Memory B cell (primary cell): Measurements from ENCODE around the gene LMNTD2.

Source experiments
- ATAC-seq: fragments of 150-1000 bp; cut with Tn5 transposase; 2 replicates; pipeline ENCODE4 v1.10.0; 2021; ENCODE audit warnings: low read depth, mild to moderate bottlenecking, moderate library complexity
- DNase-seq, 2 donors: peaks; one replicate each; pipeline ENCODE4 v3.0.0; 2022; ENCODE audit warnings: low spot score in 2 of 2
- H3K27ac Mint-ChIP-seq: one replicate; pipeline ENCODE4 v1.8.0; 2022; ENCODE audit warnings: mild to moderate bottlenecking, moderate library complexity, mixed read lengths
- H3K27me3 Mint-ChIP-seq: one replicate; pipeline ENCODE4 v1.8.0; 2022; ENCODE audit warnings: mixed read lengths
- H3K36me3 Mint-ChIP-seq: one replicate; pipeline ENCODE4 v1.8.0; 2022; ENCODE audit warnings: mild to moderate bottlenecking, mixed read lengths
- H3K4me1 Mint-ChIP-seq: one replicate; pipeline ENCODE4 v1.8.0; 2022; ENCODE audit warnings: mixed read lengths
- H3K4me3 Mint-ChIP-seq: one replicate; pipeline ENCODE4 v1.8.0; 2022; ENCODE audit warnings: mild to moderate bottlenecking, moderate library complexity, mixed read lengths
- H3K9me3 Mint-ChIP-seq: one replicate; pipeline ENCODE4 v1.8.0; 2022; ENCODE audit warnings: mixed read lengths

The LMNTD2 gene, protein sequence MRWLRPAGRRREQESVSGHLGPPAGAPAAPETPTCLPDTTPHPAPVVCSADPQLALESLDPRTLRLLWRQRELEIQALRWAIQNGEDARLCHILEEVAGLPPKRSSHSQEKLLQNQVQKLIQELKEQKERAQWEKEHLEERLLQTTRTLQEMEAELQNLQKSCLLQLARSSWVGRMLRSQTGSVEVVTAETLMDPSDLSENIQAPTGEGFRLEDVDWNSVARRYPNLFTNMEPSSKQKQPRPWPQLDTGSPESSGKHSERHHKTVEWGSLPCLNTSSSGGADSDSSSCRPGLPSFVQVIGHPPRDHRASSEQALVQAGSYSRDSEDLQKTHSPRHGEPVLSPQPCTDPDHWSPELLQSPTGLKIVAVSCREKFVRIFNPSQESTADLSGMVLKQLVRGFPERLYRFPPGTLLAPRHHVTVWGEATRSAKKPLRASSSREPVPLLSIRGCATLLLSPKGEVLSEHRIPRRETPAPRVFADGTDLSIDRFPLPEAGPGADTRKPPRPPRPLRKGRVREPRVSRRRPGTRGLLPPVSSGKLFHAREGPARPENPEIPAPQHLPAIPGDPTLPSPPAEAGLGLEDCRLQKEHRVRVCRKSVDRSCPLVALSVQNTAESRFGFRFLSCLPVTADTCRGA

GRCh38 chr11:560305-561147 lies at the start of gene LMNTD2, which contains the start of gene RASSF7:
TSS of gene LMNTD2 (minus strand) at chr11:560738. CDS start at chr11:560716, 22 bp downstream.
TSS of gene RASSF7 (plus strand) at chr11:560970. CDS start at chr11:561769, 799 bp downstream.
- H3K27me3 Mint-ChIP-seq: no peaks in the 10 kb centered on the region
- peaks cover 16% of the 10 kb centered on the region for H3K4me1 Mint-ChIP-seq
- H3K36me3 Mint-ChIP-seq: peaks cover 2% of the 10 kb centered on the region
- ATAC-seq (peak; percentile 90), DNase-seq (peak; percentile 96)
- H3K4me3 Mint-ChIP-seq: peak within 1 kb of the TSS; percentile 92
- H3K9me3 Mint-ChIP-seq: no peaks in the 10 kb centered on the region
- H3K27ac Mint-ChIP-seq: peak within 1 kb of the TSS; percentile 82

GRCh38 chr11:609341-609811 lies 48.8 kb upstream of the LMNTD2 start:
- H3K27me3 Mint-ChIP-seq: no peaks in the 10 kb centered on the region
- H3K4me3 Mint-ChIP-seq: no peak overlapping the region
- ATAC-seq (no peak), DNase-seq (no peak)
- no peaks in the 10 kb centered on the region for H3K9me3 Mint-ChIP-seq
- H3K36me3 Mint-ChIP-seq: peaks cover 18% of the 10 kb centered on the region
- H3K4me1 Mint-ChIP-seq: peaks cover 9% of the 10 kb centered on the region
- no peak overlapping the region for H3K27ac Mint-ChIP-seq

DNA sequence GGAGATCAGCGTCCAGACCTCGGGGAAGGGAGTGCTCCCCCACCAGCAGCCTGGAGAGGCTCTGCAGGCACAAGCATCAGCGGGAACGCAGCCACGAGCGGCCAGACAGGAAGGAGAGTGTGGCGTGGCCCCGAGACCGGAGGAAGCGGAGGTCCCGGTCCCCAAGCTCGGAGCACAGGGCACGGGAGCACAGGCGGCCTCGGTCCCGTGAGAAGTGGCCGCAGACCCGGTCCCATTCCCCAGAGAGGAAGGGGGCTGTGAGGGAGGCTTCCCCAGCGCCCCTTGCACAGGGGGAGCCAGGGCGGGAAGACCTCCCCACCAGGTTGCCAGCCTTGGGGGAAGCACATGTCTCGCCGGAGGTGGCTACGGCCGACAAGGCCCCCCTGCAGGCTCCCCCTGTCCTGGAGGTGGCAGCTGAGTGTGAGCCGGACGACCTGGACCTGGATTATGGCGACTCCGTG lies 48.3 kb upstream of the LMNTD2 start:
- Mint-ChIP-seq H3K27ac (no peak overlapping the region), H3K4me1 (peaks cover 3% of the 10 kb centered on the region), H3K36me3 (peaks cover 22% of the 10 kb centered on the region), H3K9me3 (no peaks in the 10 kb centered on the region), H3K27me3 (no peaks in the 10 kb centered on the region), H3K4me3 (no peak overlapping the region)
- DNase-seq (no peak), ATAC-seq (no peak)

- Mint-ChIP-seq H3K27ac (no peak overlapping the region), H3K4me3 (no peak overlapping the region), H3K4me1 (peaks cover 3% of the 10 kb centered on the region), H3K9me3 (no peaks in the 10 kb centered on the region), H3K36me3 (peaks cover 22% of the 10 kb centered on the region), H3K27me3 (no peaks in the 10 kb centered on the region)
- DNase-seq: no peak
- no peak for ATAC-seq
Observed at GRCh38 chr11:607971-608659, 47.6 kb upstream of the LMNTD2 start.

DNA sequence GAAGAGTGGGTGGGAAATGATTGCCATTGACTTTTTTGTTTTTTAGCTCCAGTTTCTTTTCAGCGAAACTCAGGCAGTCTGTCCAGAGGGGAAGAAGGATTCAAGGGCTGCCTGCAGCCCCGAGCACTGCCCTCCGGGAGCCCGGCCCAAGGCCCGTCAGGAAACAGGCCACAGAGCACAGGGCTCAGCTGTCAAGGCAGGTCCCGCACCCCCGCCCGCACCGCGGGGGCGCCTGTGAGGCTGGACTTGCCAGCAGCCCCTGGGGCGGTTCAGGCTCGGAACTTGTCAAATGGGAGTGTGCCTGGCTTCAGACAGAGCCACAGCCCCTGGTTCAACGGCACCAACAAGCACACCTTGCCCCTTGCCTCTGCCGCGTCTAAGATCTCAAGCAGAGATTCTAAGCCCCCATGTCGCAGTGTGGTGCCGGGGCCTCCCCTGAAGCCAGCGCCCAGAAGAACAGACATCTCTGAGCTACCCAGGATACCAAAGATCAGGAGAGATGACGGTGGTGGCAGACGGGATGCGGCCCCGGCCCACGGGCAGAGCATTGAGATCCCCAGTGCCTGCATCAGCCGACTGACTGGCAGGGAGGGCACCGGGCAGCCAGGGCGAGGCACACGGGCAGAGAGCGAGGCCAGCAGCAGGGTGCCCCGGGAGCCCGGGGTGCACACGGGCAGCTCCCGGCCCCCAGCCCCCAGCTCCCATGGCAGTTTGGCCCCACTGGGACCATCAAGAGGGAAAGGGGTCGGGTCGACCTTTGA lies 46.7 kb upstream of the LMNTD2 start:
- no peaks in the 10 kb centered on the region for H3K27me3 Mint-ChIP-seq
- H3K4me1 Mint-ChIP-seq: peaks cover 2% of the 10 kb centered on the region
- no peak overlapping the region for H3K4me3 Mint-ChIP-seq
- H3K27ac Mint-ChIP-seq: no peak overlapping the region
- H3K36me3 Mint-ChIP-seq: peaks cover 21% of the 10 kb centered on the region
- ATAC-seq (no peak), DNase-seq (no peak)
- H3K9me3 Mint-ChIP-seq: no peaks in the 10 kb centered on the region

DNA sequence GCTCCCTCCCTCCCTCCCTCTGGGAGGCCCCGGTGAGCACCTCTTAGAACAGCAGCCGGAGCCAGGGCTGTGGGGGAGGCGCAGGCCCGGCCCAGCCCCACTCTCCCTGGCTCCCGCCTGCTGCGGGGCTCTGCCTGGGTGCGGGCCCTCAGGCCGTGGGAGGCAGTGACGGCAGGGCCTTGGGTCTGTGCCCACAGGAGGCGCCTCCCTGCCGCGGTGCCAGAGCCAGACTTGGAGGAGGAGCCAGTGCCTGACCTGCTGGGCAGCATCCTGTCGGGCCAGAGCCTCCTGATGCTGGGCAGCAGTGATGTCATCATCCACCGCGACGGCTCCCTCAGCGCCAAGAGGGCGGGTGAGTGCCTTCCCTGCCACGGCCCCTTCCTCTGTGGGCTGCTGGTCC lies 45.7 kb upstream of the LMNTD2 start:
- no peak for DNase-seq
- Mint-ChIP-seq H3K4me1 (no peaks in the 10 kb centered on the region), H3K27me3 (no peaks in the 10 kb centered on the region), H3K36me3 (peaks cover 25% of the 10 kb centered on the region), H3K9me3 (no peaks in the 10 kb centered on the region), H3K27ac (no peak overlapping the region), H3K4me3 (no peak overlapping the region)
- no peak for ATAC-seq

GRCh38 chr11:605286-606129 lies 45.0 kb upstream of the LMNTD2 start:
- H3K27ac Mint-ChIP-seq: no peak overlapping the region
- H3K4me1 Mint-ChIP-seq: no peaks in the 10 kb centered on the region
- no peaks in the 10 kb centered on the region for H3K27me3 Mint-ChIP-seq
- DNase-seq (no peak), ATAC-seq (no peak)
- H3K4me3 Mint-ChIP-seq: no peak overlapping the region
- peaks cover 22% of the 10 kb centered on the region for H3K36me3 Mint-ChIP-seq
- H3K9me3 Mint-ChIP-seq: no peaks in the 10 kb centered on the region

DNA sequence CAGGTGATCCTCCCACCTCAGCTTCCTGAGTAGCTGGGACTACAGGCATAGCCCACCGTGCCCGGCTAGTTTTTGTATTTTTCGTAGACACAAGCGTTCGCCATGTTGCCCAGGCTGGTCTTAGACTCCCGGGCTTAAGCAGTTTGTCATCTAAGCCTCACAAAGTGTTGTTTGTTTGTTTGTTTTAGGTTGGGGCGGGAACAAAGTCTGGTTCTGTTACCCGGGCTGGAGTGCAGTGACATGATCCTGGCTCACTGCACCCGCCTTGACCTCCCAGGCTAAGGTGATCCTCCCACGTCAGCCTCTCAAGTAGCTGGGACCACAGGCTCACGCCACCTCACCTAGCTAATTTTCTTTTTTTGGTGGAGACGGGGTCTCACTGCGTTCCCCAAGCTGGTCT lies 42.6 kb upstream of the LMNTD2 start:
- Mint-ChIP-seq H3K27me3 (no peaks in the 10 kb centered on the region), H3K36me3 (peaks cover 21% of the 10 kb centered on the region), H3K9me3 (no peaks in the 10 kb centered on the region), H3K27ac (no peak overlapping the region), H3K4me3 (no peak overlapping the region), H3K4me1 (no peaks in the 10 kb centered on the region)
- DNase-seq: no peak
- no peak for ATAC-seq

GRCh38 chr11:601573-602245 lies 41.2 kb upstream of the LMNTD2 start:
- peaks cover 25% of the 10 kb centered on the region for H3K36me3 Mint-ChIP-seq
- H3K4me1 Mint-ChIP-seq: no peaks in the 10 kb centered on the region
- DNase-seq: no peak
- H3K27me3 Mint-ChIP-seq: no peaks in the 10 kb centered on the region
- H3K4me3 Mint-ChIP-seq: no peak overlapping the region
- ATAC-seq: no peak
- no peaks in the 10 kb centered on the region for H3K9me3 Mint-ChIP-seq
- H3K27ac Mint-ChIP-seq: no peak overlapping the region

DNA sequence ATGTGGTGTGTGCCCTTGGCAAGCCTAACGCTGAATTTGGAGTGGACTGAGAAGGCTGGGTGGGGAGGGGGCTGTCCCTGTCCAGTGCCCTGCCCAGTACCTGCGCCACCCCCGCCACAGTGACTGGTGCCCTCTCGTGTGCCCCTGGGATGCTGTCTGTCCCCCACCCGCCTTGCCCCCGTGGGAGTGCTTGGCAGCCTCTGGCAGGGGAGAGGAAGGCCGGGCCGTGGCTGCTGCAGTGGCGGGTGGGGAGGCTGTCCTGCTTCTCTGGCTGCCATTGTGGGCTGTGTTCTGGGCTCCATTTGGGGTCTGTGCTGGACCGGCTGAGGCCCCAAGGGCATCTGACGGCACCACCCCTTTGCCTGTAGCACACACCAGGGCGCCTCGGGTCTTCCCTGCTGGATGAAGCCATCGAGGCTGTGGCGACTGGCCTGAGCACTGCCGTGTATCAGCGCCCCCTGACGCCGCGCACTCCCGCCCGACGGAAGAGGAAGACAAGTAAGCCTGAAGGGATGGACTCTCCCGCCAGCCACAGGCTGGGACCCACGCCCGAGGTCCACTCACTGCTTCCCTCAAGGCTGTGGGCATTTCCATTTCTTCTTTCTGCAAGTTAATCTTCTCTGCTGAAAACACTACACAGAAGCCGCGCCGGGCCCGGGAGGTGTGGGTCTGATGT lies 37.6 kb upstream of the LMNTD2 start:
- no peak for ATAC-seq
- H3K27me3 Mint-ChIP-seq: no peaks in the 10 kb centered on the region

DNA sequence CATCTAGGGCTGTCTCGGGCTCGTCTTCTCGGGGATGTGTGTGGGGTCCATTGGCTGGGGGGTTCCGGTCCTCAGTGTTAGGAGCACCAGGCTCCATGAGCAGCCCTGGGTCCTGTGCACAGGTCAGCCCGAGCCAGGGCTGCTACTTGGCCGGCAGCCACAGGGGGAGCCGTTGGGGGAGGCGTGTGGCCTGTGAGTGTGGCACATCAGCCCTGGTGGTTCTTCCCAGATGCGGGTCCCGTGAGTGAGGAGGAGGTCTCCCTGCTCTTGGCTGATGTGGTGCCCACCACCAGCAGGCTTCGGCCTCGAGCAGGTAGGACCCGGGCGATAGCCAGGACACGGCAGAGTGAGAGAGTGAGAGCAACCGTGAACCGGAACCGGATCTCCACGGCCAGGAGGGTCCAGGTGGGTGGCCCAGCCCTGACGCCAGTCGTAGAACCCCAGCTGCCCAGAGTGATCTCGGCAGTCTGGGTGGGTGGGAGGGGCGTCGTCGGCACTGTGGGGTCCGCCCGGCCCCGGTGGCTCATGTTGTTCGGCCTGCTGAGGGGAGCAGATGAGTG lies 36.7 kb upstream of the LMNTD2 start:
- Mint-ChIP-seq H3K9me3 (no peaks in the 10 kb centered on the region), H3K4me3 (no peak overlapping the region), H3K27ac (no peak overlapping the region), H3K36me3 (peaks cover 27% of the 10 kb centered on the region), H3K4me1 (no peaks in the 10 kb centered on the region), H3K27me3 (no peaks in the 10 kb centered on the region)
- ATAC-seq (no peak), DNase-seq (no peak)

More for the DNA sequence above, 37.6 kb upstream of the LMNTD2 start:
- no peak for DNase-seq
- Mint-ChIP-seq H3K27ac (no peak overlapping the region), H3K36me3 (peaks cover 20% of the 10 kb centered on the region), H3K4me3 (no peak overlapping the region), H3K9me3 (no peaks in the 10 kb centered on the region), H3K4me1 (no peaks in the 10 kb centered on the region)
